Endodermal cell (in vitro differentiated cells): Measurements from ENCODE around the gene EVL. TPM values are rescaled to one million over a fixed set of nuclear protein-coding genes. Genes with fewer than 3 reads are reported as not detected.

Experiments
- DNase-seq: peaks from one replicate; pipeline ENCODE4 v3.0.0-alpha.2; 2017
- H3K27ac ChIP-seq: 2 replicates; pipeline ENCODE4 v1.5.1; 2013; ENCODE audit warnings: mild to moderate bottlenecking, low read depth, low read length, moderate library complexity
- H3K27me3 ChIP-seq: 2 replicates; pipeline ENCODE4 v1.6.1; 2013; ENCODE audit warnings: mild to moderate bottlenecking, low read length, moderate library complexity; ENCODE audit not compliant: insufficient read depth, control insufficient read depth, poor library complexity, severe bottlenecking
- H3K36me3 ChIP-seq: 2 replicates; pipeline ENCODE4 v1.7.0; 2013; ENCODE audit warnings: mild to moderate bottlenecking, low read length, moderate library complexity; ENCODE audit not compliant: control insufficient read depth, insufficient read depth
- H3K4me1 ChIP-seq: one replicate; pipeline ENCODE4 v1.7.0; 2013; ENCODE audit warnings: low read length; ENCODE audit not compliant: control insufficient read depth, insufficient read depth
- H3K4me3 ChIP-seq: 2 replicates; pipeline ENCODE4 v1.5.1; 2013; ENCODE audit warnings: mild to moderate bottlenecking, low read length, moderate library complexity
- H3K9ac ChIP-seq: 2 replicates; pipeline ENCODE4 v1.6.1; 2013; ENCODE audit warnings: mild to moderate bottlenecking, low read length, moderate library complexity; ENCODE audit not compliant: poor library complexity, severe bottlenecking; ENCODE audit errors: extremely low read depth
- H3K9me3 ChIP-seq: 2 replicates; pipeline ENCODE4 v1.6.1; 2013; ENCODE audit warnings: mild to moderate bottlenecking, low read length, moderate library complexity; ENCODE audit not compliant: control insufficient read depth
- H3K27ac Mint-ChIP-seq: 2 replicates; pipeline ENCODE4 v1.8.0; 2020; ENCODE audit warnings: mixed read lengths
- H3K27me3 Mint-ChIP-seq: 2 replicates; pipeline ENCODE4 v1.8.0; 2021; ENCODE audit warnings: mild to moderate bottlenecking, mixed read lengths; ENCODE audit not compliant: insufficient read depth
- H3K36me3 Mint-ChIP-seq: 2 replicates; pipeline ENCODE4 v1.8.0; 2020; ENCODE audit warnings: low read depth, mixed read lengths
- H3K4me1 Mint-ChIP-seq: 2 replicates; pipeline ENCODE4 v1.8.0; 2020; ENCODE audit warnings: mixed read lengths
- H3K4me3 Mint-ChIP-seq: 2 replicates; pipeline ENCODE4 v1.8.0; 2020; ENCODE audit warnings: mild to moderate bottlenecking, moderate library complexity, mixed read lengths
- H3K9me3 Mint-ChIP-seq: 2 replicates; pipeline ENCODE4 v1.8.0; 2020; ENCODE audit warnings: mild to moderate bottlenecking, mixed read lengths
- CTCF ChIP-seq: fragments of 200-600 bp; sonication (generic); conservative IDR thresholded peaks from 2 replicates; pipeline ENCODE4 v1.5.0; 2021; ENCODE audit warnings: antibody characterized with exemption, mild to moderate bottlenecking
- WGBS, 2 experiments: methylation state at CpG; one replicate each; pipeline versions ENCODE4 v1.1.5 to v1.1.7; 2013; ENCODE audit warnings: missing lambda C conversion rate in 2 of 2, mixed read lengths in 1 of 2; ENCODE audit not compliant: insufficient coverage in 1 of 2, insufficient read length in 1 of 2; 5-methylcytosine and 5-hydroxymethylcytosine counted together
- total RNA-seq, 2 donors: library from RNA; stranded (reverse); fragmentation: NEBNext Ultra II Directional in 1 of 2; extraction: Animal tissue kit (Norgen Biotek cat#: 25700) in 1 of 2; gene quantifications; 2 replicates in 1 of 2; 3 replicates in 1 of 2; pipeline ENCODE4 v1.2.1, GENCODE V29; 2021

Gene EVL
- total RNA-seq, 2 donors from 2014 or later: 61.1 to 71.3 TPM

GRCh38 chr14:100037353-100037752 is 27.9 kb upstream of the EVL start:
- WGBS, 2 experiments: 97% methylated on average over 2 of the region's 2 CpGs; no CpG with 5 or more reads in 1 of the 2 experiments
- Mint-ChIP-seq H3K4me3 (no peak overlapping the region), H3K27me3 (peaks cover 3% of the 10 kb centered on the region), H3K27ac (no peak overlapping the region), H3K9me3 (no peaks in the 10 kb centered on the region), H3K4me1 (peaks cover 3% of the 10 kb centered on the region), H3K36me3 (no peaks in the 10 kb centered on the region)
- no peak for DNase-seq
- H3K9ac ChIP-seq: no peak overlapping the region
- no peak overlapping the region for H3K4me3 ChIP-seq
- no peaks in the 10 kb centered on the region for H3K27me3 ChIP-seq
- H3K27ac ChIP-seq: no peak overlapping the region
- TF ChIP-seq CTCF: no peak
- no peaks in the 10 kb centered on the region for H3K36me3 ChIP-seq
- H3K9me3 ChIP-seq: no peaks in the 10 kb centered on the region
- H3K4me1 ChIP-seq: no peaks in the 10 kb centered on the region

DNA sequence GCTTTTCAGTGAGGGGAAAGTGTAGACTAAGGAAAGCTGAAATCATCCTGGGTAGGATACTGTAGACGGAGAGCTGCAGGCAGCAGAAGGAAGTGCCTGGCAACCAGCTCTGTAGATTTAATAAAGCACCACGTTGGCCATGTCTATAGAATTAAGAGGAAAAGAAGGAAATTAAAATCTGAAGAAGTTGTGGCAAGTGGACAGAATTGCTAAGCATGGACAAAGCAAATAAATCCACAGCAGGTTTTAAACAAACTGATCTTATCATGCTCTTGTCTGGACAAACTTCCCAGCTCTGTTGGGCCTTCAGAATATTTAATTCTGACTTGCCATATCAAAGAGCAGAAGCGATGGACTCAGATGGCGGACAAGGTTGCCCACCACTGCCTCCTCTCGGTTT is 27.2 kb upstream of the EVL start:
- no peak overlapping the region for H3K27ac Mint-ChIP-seq
- H3K4me1 Mint-ChIP-seq: peaks cover 3% of the 10 kb centered on the region
- no peak for DNase-seq

GRCh38 chr14:100039903-100040302 is 25.3 kb upstream of the EVL start:
- WGBS, 2 experiments: 92% methylated on average over 2 to 3 of the region's 3 CpGs
- peaks cover 3% of the 10 kb centered on the region for H3K4me1 Mint-ChIP-seq
- no peak for TF ChIP-seq CTCF
- Histone ChIP-seq H3K27ac (no peak overlapping the region), H3K4me1 (no peaks in the 10 kb centered on the region), H3K36me3 (no peaks in the 10 kb centered on the region), H3K9me3 (no peaks in the 10 kb centered on the region), H3K27me3 (no peaks in the 10 kb centered on the region), H3K9ac (no peak overlapping the region), H3K4me3 (no peak overlapping the region)
- H3K27me3 Mint-ChIP-seq: no peaks in the 10 kb centered on the region
- DNase-seq: no peak
- no peaks in the 10 kb centered on the region for H3K9me3 Mint-ChIP-seq
- H3K4me3 Mint-ChIP-seq: no peak overlapping the region
- H3K36me3 Mint-ChIP-seq: no peaks in the 10 kb centered on the region
- no peak overlapping the region for H3K27ac Mint-ChIP-seq

More for the DNA sequence above, 27.2 kb upstream of the EVL start:
- Histone ChIP-seq H3K9ac (no peak overlapping the region), H3K9me3 (no peaks in the 10 kb centered on the region), H3K27me3 (no peaks in the 10 kb centered on the region), H3K36me3 (no peaks in the 10 kb centered on the region), H3K4me3 (no peak overlapping the region), H3K4me1 (no peaks in the 10 kb centered on the region), H3K27ac (no peak overlapping the region)
- H3K9me3 Mint-ChIP-seq: no peaks in the 10 kb centered on the region
- WGBS, 2 experiments: 93 to 96% methylated on average over 5 of the region's 5 CpGs
- no peaks in the 10 kb centered on the region for H3K36me3 Mint-ChIP-seq
- TF ChIP-seq CTCF: no peak
- no peaks in the 10 kb centered on the region for H3K27me3 Mint-ChIP-seq
- no peak overlapping the region for H3K4me3 Mint-ChIP-seq
